Lung (tissue), 12 donors: ENCODE measurements around the gene GNRH2. TPM values are rescaled to one million over a fixed set of nuclear protein-coding genes. Genes with fewer than 3 reads are reported as not detected.
"Not testable (repeated sequence)": the region's sequence is repeated elsewhere in the genome, so short reads cannot be mapped to it uniquely, and the experiment has no call there.

ENCODE experiments used
- ATAC-seq: fragments of 200-7000 bp; cut with Tn5 transposase; one replicate; pipeline ENCODE4 v1.9.1; 2020; ENCODE audit warnings: moderate number of reproducible peaks; ENCODE audit not compliant: insufficient read depth, low FRiP score
- DNase-seq, 3 donors: peaks; one replicate each; pipeline ENCODE4 v3.0.0-alpha.2; 2013 to 2017
- H3K27ac ChIP-seq, 2 donors: one replicate each; pipeline ENCODE4 v1.5.1; 2013; ENCODE audit warnings: mild to moderate bottlenecking in 2 of 2, moderate library complexity in 2 of 2, control low read depth in 1 of 2, inconsistent platforms in 1 of 2, low read depth in 1 of 2, low read length in 1 of 2
- H3K27me3 ChIP-seq, 3 donors: one replicate each; pipeline ENCODE4 v1.5.1; 2013; ENCODE audit warnings: low read length in 2 of 3; ENCODE audit not compliant: control insufficient read depth in 3 of 3, insufficient read depth in 3 of 3
- H3K36me3 ChIP-seq, 4 donors: one replicate each; pipeline ENCODE4 v1.5.1; 2013; ENCODE audit warnings: low read length in 4 of 4, mild to moderate bottlenecking in 1 of 4, moderate library complexity in 1 of 4; ENCODE audit not compliant: control insufficient read depth in 4 of 4, insufficient read depth in 4 of 4
- H3K4me1 ChIP-seq, 5 donors: one replicate each; pipeline ENCODE4 v1.5.1; 2013; ENCODE audit warnings: low read length in 5 of 5, mild to moderate bottlenecking in 2 of 5, moderate library complexity in 1 of 5; ENCODE audit not compliant: control insufficient read depth in 5 of 5, insufficient read depth in 5 of 5
- H3K4me3 ChIP-seq: one replicate; pipeline ENCODE4 v1.5.1; 2013; ENCODE audit warnings: mild to moderate bottlenecking, control low read depth, moderate library complexity
- H3K9ac ChIP-seq, 2 donors: one replicate each; pipeline ENCODE4 v1.5.1; 2013; ENCODE audit warnings: low read length in 2 of 2, control low read depth in 1 of 2; ENCODE audit not compliant: insufficient read depth in 1 of 2
- H3K9me3 ChIP-seq, 4 donors: one replicate each; pipeline ENCODE4 v1.5.1; 2013; ENCODE audit warnings: low read length in 3 of 4, mild to moderate bottlenecking in 1 of 4, moderate library complexity in 1 of 4; ENCODE audit not compliant: control insufficient read depth in 4 of 4, insufficient read depth in 3 of 4
- CTCF ChIP-seq: IDR thresholded peaks from 2 replicates; pipeline ENCODE4 v1.5.1; 2012; ENCODE audit warnings: mild to moderate bottlenecking; ENCODE audit errors: control extremely low read depth, extremely low read depth
- WGBS, 2 donors: extraction: QIAGEN DNeasy Blood & Tissue Kit; methylation state at CpG; one replicate each; pipeline ENCODE4 v1.1.7; 2013; 5-methylcytosine and 5-hydroxymethylcytosine counted together
- polyA plus RNA-seq, 2 donors: library from polyadenylated mRNA; stranded (reverse); fragments of 200-250 nt; gene quantifications; one replicate each; pipeline ENCODE4 v1.2.1, GENCODE V29; 2013
- total RNA-seq, 2 donors: library from RNA; depleted of rRNA in 1 of 2; stranded (reverse); fragments of >200 nt in 1 of 2; gene quantifications; one replicate each; pipeline ENCODE4 v1.2.1, GENCODE V29; 2014 to 2021
- donor health status: control.
- donor health status: control.
- donor health status: Bipolar disorder and iron deficiency.
- donor health status: healthy.
- donor health status: DM: yes; HTN: yes; CAD: no.

Gene GNRH2
- total and polyA plus RNA-seq, 4 donors, result 0.14 to 0.46 (median 0.16) TPM; not detected in 1

- H3K4me3 ChIP-seq, result no peak overlapping the region
- H3K4me1 ChIP-seq, result no peaks in the 10 kb centered on the region
- no peak overlapping the region for H3K9ac ChIP-seq
- H3K27me3 ChIP-seq, result no peaks in the 10 kb centered on the region
- TF ChIP-seq CTCF, result no peak
- H3K36me3 ChIP-seq, result peaks cover 19 to 40% (median 31%) of the 10 kb centered on the region in 4 donors
- H3K27ac ChIP-seq, result no peak overlapping the region
- no peak for ATAC-seq
- no peaks in the 10 kb centered on the region for H3K9me3 ChIP-seq
- no peak for DNase-seq
- 92 to 95% methylated on average over 4 of the region's 4 CpGs for WGBS, 2 donors
Observed at GRCh38 chr20:3021327-3021726, 22.1 kb upstream of the GNRH2 start.

- Histone ChIP-seq H3K4me1 (no peaks in the 10 kb centered on the region), H3K27ac (no peak overlapping the region), H3K36me3 (peaks cover 23 to 44% (median 34%) of the 10 kb centered on the region in 4 donors), H3K9me3 (no peaks in the 10 kb centered on the region), H3K27me3 (no peaks in the 10 kb centered on the region), H3K9ac (no peak overlapping the region), H3K4me3 (no peak overlapping the region)
- WGBS, 2 donors, result 95 to 97% methylated on average over 5 of the region's 5 CpGs
- no peak for DNase-seq
- no peak for ATAC-seq
- no peak for TF ChIP-seq CTCF
Observed at GRCh38 chr20:3021777-3022176, 21.6 kb upstream of the GNRH2 start.

DNA sequence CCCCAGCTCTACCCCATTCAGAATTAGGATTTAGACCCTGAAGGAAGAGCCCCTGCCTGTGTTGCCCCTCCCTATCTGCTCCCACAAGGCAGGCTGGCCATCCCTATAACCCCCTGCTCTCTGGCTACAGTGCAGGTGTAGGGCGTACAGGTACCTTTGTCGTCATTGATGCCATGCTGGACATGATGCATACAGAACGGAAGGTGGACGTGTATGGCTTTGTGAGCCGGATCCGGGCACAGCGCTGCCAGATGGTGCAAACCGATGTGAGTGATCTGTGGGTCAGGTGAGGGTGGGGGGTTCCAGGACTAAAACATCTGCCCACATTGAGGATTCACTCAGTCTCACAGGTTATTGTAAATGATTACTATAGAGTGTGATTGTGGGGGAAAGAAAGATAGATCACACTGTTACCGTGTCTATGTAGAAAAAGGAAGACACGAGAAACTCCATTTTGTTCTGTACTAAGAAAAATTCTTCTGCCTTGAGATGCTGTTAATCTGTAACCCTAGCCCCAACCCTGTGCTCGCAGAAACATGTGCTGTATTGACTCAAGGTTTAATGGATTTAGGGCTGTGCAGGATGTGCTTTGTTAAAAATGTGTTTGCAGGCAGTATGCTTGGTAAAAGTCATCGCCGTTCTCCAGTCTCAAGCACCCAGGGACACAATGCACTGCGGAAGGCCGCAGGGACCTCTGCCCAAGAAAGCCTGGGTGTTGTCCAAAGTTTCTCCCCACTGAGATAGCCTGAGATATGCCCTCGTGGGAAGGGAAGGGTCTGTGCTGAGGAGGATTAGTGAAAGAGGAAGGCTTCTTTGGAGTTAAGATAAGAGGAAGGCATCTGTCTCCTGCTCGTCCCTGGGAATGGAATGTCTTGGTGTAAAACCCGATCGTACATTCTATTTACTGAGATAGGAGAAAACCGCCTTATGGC, 20.6 kb upstream of the GNRH2 start:
- DNase-seq, H3K27ac ChIP-seq, ATAC-seq, H3K9me3 ChIP-seq, H3K4me1 ChIP-seq, H3K27me3 ChIP-seq, H3K4me3 ChIP-seq, H3K9ac ChIP-seq: not testable (repeated sequence)
- peaks cover 24 to 53% (median 33%) of the 10 kb centered on the region in 4 donors for H3K36me3 ChIP-seq
- WGBS, 2 donors, result 85 to 92% methylated on average over 20 of the region's 20 CpGs

DNA sequence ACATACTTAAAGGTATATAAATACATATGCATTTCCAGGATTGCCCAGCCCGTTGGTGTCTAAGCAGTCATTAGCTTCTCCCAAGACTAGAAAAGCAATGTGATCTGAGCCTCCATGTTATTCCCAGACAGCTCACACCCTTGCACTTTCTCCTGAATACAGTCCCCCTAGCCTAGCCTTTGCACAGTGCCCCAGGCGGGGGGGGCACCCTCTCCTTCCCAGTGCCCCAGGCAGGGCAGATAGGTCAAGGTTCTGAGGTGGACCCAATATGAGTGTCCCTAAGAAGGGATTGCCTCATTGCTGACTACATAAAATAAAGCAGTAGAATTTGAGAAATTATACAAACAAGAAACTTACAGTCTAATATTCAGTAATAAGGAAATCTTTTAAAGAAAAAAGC, 15.4 kb upstream of the GNRH2 start:
- Histone ChIP-seq H3K27me3 (no peaks in the 10 kb centered on the region), H3K4me3 (no peak overlapping the region), H3K36me3 (peaks cover 22 to 52% (median 32%) of the 10 kb centered on the region in 4 donors), H3K9ac (no peak overlapping the region), H3K27ac (no peak overlapping the region), H3K9me3 (no peaks in the 10 kb centered on the region), H3K4me1 (no peaks in the 10 kb centered on the region)
- ATAC-seq (no peak), DNase-seq (no peak)
- WGBS, 2 donors, result 77 to 83% methylated on average over 2 of the region's 2 CpGs
- TF ChIP-seq CTCF, result no peak
